Retinal pigment epithelial cell (primary cell): Measurements from ENCODE around the gene RPTOR.

Experiments used
- DNase-seq: peaks from one replicate; pipeline ENCODE4 v3.0.0-alpha.2; 2010; ENCODE audit warnings: low read depth
- H3K4me3 ChIP-seq: 2 replicates; pipeline ENCODE4 v1.5.1; 2011; ENCODE audit warnings: mild to moderate bottlenecking, low read length, control low read depth, moderate library complexity
- CTCF ChIP-seq: conservative IDR thresholded peaks from 2 replicates; pipeline ENCODE4 v1.5.1; 2011; ENCODE audit warnings: low read depth, low read length, control low read depth, inconsistent platforms

The RPTOR gene

GRCh38 chr17:80507965-80508364, 36.7 kb upstream of the RPTOR start:
- TF ChIP-seq CTCF = no peak
- no peak overlapping the region for H3K4me3 ChIP-seq
- DNase-seq = no peak

- DNase-seq = no peak
- no peak overlapping the region for H3K4me3 ChIP-seq
- no peak for TF ChIP-seq CTCF
These were observed 35.3 kb upstream of the RPTOR start for GRCh38 chr17:80509311-80509710.

GRCh38 chr17:80510132-80510531, 34.5 kb upstream of the RPTOR start:
- no peak for DNase-seq
- no peak overlapping the region for H3K4me3 ChIP-seq
- no peak for TF ChIP-seq CTCF

GRCh38 chr17:80510772-80511171, 33.9 kb upstream of the RPTOR start:
- no peak overlapping the region for H3K4me3 ChIP-seq
- TF ChIP-seq CTCF = no peak

GRCh38 chr17:80511222-80512180, 33.1 kb upstream of the RPTOR start:
- no peak overlapping the region for H3K4me3 ChIP-seq
- no peak for DNase-seq
- TF ChIP-seq CTCF = no peak

More at GRCh38 chr17:80510772-80511171, 33.9 kb upstream of the RPTOR start:
- DNase-seq = no peak

GRCh38 chr17:80512233-80512632, 32.4 kb upstream of the RPTOR start:
- TF ChIP-seq CTCF = no peak
- DNase-seq = no peak
- no peak overlapping the region for H3K4me3 ChIP-seq

GRCh38 chr17:80513201-80513600, 31.4 kb upstream of the RPTOR start:
- no peak overlapping the region for H3K4me3 ChIP-seq
- no peak for DNase-seq
- TF ChIP-seq CTCF = no peak
